Embryonic facial prominence (tissue), 1 donor: Measurements from ENCODE around the gene CMTM6.
"Not testable (repeated sequence)": the region's sequence is repeated elsewhere in the genome, so short reads cannot be mapped to it uniquely, and the experiment has no call there.

Experiments used
- DNase-seq: peaks from one replicate; pipeline ENCODE4 v3.0.0-alpha.2; 2016; ENCODE audit errors: extremely low spot score

Gene CMTM6

DNA sequence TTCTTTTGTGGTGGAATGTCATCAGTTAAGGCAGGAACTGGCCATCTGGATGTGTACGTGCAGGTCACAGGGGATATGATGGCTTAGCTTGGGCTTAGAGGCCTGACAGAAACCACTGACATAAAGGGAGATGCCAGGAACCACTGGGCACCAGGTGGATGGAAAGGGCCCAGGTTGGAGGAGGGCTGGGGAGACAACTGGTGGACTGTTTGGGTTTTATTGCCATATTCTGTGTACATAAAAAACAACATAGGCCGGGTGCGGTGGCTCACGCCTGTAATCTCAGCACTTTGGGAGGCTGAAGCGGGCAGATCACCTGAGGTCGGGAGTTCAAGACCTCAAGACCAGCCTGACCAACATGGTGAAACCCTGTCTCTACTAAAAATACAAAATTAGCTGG, 35.8 kb downstream of the CMTM6 start:
- DNase-seq: not testable (repeated sequence)

- DNase-seq: not testable (repeated sequence)
These were observed 37.9 kb downstream of the CMTM6 start for GRCh38 chr3:32464726-32465125.

DNA sequence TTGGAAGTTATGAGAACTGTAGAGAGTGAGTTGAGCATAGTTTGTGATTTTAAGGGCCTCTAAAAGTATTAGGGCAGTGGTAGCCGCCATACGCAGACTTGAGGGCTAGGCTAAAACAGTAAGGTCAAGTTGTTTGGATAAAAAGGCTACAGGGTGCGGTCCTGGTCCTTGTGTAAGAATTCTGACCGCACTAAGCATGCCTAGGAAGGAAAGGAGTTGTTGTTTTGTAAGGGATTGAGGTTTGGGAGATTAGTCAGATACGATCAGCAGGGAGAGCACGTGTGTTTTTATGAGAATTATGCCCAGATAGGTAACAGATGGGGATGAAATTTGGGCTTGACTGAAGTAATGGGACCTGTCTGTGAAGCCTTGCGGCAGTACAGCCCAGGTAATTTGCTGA, 39.2 kb downstream of the CMTM6 start:
- not testable (repeated sequence) for DNase-seq

- DNase-seq: not testable (repeated sequence)
These were observed 40.3 kb downstream of the CMTM6 start for GRCh38 chr3:32462191-32462986.

GRCh38 chr3:32460817-32461496, 41.7 kb downstream of the CMTM6 start:
- not testable (repeated sequence) for DNase-seq

DNA sequence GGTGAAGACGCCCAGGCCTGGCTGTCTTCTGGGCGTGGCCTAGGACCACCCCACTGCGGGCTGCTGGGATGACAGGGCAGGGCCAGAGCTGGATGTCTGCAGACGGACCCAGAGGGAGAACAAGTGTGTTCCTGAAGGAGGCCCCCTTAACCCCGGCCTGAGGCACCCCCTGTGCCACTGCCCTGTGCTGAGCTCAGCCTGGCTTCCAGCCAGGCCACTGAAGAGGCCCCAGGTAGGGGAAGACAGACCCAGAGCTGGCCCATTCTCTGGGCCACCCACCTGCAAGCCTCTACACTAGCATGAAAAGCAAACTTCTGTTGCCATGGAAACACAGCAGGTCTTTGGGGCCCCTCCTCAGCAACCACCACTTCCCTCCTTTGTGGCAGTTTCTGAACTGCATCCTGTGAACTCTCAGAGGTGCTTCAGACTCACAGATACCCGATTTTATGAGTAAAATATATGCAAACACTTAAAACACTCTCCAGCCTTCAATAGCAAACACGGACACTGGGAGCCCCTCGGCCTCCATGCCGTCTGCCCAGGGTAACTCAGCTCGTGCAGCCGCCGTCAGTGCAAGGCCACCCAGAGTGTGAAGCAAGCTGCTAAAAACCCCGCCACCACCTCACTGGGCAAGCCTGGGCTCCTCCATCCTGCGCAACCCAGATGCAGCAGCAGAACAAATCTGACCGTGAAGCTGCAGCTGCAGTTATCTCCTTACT, 42.5 kb downstream of the CMTM6 start:
- DNase-seq: peak; percentile 32

- no peak for DNase-seq
These were observed 43.2 kb downstream of the CMTM6 start for GRCh38 chr3:32459450-32459849.

- DNase-seq: no peak
These were observed 44.6 kb downstream of the CMTM6 start for GRCh38 chr3:32457971-32458471.

GRCh38 chr3:32456429-32457130, 46.1 kb downstream of the CMTM6 start:
- no peak for DNase-seq

- no peak for DNase-seq
These were observed 46.8 kb downstream of the CMTM6 start for GRCh38 chr3:32455609-32456428.

DNA sequence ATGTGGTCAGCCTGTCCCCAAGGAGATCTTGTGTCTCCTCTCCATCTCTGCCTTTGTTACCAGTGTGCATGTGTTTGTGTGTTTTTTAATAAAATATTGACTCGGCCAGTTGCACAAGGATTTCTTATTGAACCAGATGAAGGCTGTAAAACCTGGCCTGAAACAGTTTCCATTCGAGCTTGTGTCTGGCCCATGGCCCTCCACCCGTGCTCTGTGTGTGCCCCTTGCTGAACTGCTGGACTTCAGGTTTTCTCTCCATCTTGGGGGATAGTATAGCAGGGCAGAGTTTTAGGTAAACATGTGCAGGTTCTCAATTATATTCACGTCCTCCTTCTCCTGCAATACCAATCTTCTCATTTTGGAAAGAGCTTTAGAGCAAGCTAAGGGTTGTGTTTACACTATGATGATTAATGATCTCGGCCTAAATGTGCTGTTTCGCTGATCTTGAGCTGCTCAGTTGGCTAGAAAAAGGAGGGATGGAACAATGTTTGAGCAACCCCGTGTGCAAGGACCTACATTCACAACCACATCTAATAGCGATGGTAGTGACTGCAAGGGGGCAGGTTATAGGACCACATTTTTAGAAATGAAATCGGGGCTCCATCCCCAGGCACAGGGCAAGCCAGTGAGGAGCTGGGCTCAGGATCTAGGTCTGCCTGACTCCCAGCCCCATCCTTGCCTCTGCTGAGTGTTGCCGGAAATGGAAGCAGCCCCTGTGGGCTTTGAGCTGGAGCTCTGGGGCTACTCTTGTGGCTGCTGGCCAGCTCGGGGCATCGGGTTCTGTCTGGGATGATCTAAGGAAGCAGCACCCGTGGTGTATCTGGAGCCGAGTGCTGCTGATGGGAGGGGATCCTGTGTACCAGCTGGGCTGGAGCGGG, 47.7 kb downstream of the CMTM6 start:
- DNase-seq: no peak

- no peak for DNase-seq
These were observed 48.5 kb downstream of the CMTM6 start for GRCh38 chr3:32454111-32454510.

- no peak for DNase-seq
These were observed 49.3 kb downstream of the CMTM6 start for GRCh38 chr3:32453346-32453745.

DNA sequence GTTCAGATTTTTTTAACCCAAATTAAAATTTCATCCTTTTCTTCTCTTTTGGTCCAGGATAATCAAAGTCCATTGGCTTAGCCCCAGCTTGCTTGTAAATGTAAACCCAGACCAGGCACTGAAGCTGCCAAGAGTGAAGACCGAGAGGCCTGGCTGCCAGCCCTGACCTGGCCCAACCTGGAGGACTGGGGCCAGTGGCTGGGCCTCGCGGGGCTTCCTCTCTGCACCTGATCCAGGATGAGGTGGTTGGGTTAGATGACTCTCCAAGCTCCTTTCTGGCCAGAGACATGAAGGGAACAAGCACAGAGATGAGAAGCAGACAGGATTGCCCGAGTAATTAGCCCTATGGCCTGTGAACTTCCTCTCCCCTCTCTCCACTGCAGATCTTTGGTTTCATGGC, 50.6 kb downstream of the CMTM6 start:
- no peak for DNase-seq

DNA sequence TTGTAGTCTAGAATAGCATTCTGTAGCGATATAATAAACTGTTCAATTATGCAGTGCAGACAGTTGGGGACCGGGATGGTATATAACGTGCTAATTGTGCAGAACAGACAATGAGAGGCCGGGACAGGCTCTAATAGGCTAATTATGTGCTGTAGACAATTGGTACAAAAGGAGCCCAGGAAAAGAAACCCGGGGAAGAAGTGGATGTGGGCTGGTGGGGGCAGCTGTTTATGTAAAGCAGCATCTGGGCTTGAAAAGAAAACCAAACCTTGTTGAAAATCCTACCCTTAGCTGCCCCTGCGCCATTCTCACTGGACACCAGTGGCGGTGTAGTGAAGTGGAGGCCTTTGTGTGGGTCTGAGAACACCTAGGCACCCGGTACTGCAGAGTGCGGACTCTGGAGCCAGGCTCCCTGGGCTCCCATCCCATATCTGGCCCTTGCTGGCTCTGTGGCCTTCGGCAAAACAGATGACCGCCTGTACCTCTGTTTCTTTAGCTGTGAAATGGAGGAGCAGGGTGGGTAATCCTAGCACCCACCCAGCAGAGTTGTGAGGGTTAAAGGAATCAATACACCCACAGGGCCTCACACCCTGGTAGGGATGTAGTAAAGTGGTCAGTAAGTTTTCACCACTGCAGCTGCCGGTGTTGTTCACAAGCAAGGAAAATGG, 51.5 kb downstream of the CMTM6 start:
- DNase-seq: no peak

DNA sequence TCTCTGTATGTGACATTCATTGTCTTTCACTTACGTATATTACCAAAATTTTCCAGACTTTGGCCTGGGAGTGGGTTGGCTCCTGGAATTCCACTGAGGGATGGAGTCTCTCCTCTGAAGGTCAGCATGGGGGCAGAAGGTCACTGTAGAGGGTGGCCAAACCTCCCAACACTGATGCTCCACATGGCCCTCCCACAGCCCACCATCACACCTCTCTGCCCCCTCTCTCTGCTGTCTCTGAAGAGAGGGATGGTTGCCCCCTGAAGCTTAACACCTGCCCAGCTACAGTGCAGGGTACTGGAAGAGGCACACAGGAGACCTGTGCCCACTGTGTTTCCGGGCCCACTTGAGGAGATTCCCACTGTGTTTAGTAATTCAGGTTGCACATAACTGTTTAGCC, 52.2 kb downstream of the CMTM6 start:
- no peak for DNase-seq

DNA sequence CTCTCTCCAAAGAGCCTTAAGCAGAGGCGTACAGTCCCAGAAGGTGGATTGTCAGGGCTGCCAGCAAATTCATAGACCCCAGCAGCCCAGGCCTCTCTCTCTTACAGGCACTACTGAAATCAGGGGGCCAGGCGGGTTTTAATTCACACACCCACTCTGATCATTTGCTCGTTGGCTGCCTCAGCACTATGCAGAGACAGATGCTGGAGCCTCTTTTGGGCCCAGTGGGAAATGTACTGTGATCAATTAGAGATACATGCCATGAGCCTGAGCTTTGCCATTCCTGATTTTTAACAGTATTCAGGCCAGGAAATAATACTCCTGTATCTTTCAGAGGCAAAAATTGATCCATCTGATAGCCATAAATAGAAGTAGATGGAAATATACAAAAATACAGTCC, 53.0 kb downstream of the CMTM6 start:
- DNase-seq: no peak

DNA sequence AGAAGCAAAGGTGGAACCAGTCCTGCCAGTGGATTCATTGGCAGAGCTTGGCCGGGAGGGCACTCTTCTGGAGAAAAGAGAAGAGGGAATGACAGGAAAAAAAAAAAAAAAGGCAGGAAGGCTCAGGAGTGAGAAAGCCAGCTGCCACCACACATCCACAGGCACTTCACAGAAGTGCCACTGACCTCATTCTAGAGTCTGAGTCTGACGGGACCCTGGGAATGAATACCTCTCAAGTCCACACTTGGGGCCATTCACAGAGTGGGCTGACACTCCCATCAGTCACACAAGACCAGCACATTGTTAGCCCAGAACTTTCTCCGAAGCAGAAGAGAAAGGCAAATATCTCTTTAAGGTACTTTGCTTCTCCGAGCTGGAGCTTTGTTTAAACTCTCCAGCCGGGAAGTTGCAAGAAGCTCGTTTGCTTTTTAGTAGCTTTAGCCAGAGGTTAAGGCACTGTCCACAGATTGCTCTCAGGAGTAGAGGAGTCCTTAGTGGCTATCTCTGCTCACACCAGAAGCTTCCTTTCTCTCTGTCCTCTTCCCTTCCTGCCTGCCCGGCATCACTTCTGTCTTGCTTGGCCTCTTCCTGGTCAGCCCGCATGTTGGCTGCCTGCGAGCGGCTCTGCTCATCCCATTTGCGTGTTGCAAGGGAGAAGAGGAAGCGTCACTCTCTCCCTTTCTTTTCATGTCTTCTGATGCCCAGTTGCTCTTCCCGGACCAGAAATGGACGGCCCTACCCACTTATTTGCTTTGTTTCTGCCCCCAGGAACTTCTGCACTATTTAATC, 53.8 kb downstream of the CMTM6 start:
- DNase-seq: no peak
